Measurements from ENCODE around the gene UQCRQ. TPM values are rescaled to one million over a fixed set of nuclear protein-coding genes. Genes with fewer than 3 reads are reported as not detected.

The UQCRQ gene
- polyA plus RNA-seq = 100 to 1,000 TPM; 554 to 923 (median 597) TPM

DNA sequence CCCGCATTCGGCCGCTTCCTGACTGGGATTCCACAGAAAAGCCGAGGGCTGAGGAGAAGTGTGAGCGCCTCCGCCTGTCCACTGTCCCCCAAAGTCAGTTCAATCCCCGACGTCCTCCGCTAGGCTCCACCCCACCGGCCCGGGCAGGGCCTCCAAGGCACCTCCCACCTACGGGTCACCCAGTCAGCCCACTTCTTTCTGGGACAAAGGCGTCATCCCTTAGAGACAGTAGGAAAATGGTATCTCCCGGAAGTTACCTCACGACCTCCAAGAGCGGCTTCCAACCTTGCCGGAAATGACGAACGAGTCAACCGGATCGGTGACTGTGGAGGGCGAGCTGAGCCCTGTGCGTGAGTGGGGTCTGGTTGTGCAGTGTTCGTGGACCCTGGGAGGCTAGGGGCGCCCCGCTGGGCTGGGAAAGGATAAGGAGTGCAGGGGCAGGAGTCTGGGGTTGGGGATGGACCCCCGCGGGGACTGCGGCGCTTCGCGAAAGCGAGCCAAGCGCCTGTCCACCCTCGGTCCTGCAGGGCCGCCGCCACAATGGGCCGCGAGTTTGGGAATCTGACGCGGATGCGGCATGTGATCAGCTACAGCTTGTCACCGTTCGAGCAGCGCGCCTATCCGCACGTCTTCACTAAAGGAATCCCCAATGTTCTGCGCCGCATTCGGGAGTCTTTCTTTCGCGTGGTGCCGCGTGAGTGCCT is at the start of gene UQCRQ, which contains the start of gene GDF9:
Gene UQCRQ, plus strand, starts transcription at position 301 of the 704 bp plus-strand sequence. Its CDS starts 240 bp downstream, at position 541.
Gene GDF9, minus strand, starts transcription at position 128 of the 704 bp plus-strand sequence. CDS start 1,936 bp downstream, outside the sequence.
- Mint-ChIP-seq H3K27ac (peak within 1 kb of the TSS; percentile 99 to 100 (median 100)), H3K27me3 (ENCODE audit: low read depth in 3 of 3) (peaks cover 3 to 15% (median 13%) of the 10 kb centered on the region in 3 donors), H3K9me3 (no peaks in the 10 kb centered on the region), H3K36me3 (no peaks in the 10 kb centered on the region), H3K4me1 (peaks cover 23 to 36% of the 10 kb centered on the region in 2 donors), H3K4me3 (peak within 1 kb of the TSS; percentile 98 to 100 (median 99))
- peak; percentile 96 to 97 (median 97) for DNase-seq

DNA sequence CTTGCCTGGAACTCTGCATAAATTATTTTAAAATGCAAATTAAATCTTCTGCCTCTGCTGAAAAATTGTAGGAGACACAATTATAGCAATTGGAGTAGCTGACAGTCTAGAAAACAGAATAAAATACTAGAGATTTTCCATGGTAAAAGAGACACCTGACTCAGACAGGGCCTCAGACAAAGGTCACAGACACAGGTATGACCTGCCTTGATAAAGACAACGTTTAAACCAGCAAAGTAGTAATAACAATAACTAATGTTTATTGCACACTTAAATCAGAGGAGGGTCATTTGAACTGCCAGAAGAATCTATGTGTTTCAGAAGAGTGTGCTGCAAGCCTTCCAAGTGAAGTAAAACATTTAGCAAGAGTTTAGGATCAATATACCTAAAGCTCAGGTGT is 49.4 kb upstream of the UQCRQ start:
- no peak overlapping the region for H3K4me3 Mint-ChIP-seq
- H3K36me3 Mint-ChIP-seq = peaks cover 0 to 4% (median 0%) of the 10 kb centered on the region in 3 donors
- H3K4me1 Mint-ChIP-seq = peaks cover 7 to 17% of the 10 kb centered on the region in 2 donors
- no peak overlapping the region for H3K27ac Mint-ChIP-seq
- no peak for DNase-seq
- peaks cover 15 to 32% (median 16%) of the 10 kb centered on the region in 3 donors for H3K27me3 Mint-ChIP-seq (ENCODE audit: low read depth in 3 of 3)
- peaks cover 0 to 3% (median 0%) of the 10 kb centered on the region in 6 donors for H3K9me3 Mint-ChIP-seq

DNA sequence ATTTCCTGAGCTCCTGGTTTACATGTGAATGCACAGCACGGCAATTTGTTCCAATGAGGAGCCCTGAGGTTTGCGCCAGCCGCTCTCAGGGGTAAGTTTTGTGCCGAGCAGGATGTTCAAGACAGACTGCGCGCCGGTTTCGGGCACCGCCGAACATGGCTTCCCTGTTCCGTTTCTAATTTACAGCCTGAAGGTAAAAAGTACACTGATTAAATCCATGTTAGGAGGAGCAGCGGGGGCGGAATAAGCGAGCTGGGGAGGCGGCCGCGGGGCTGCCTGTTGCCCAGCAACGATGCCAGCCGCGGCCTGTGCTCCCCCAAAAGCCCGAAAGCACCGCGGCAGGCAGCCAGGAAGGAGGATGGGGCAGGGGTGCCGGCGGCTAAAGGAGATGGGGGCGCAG is 47.0 kb upstream of the UQCRQ start:
- peaks cover 0 to 3% (median 0%) of the 10 kb centered on the region in 6 donors for H3K9me3 Mint-ChIP-seq

DNA sequence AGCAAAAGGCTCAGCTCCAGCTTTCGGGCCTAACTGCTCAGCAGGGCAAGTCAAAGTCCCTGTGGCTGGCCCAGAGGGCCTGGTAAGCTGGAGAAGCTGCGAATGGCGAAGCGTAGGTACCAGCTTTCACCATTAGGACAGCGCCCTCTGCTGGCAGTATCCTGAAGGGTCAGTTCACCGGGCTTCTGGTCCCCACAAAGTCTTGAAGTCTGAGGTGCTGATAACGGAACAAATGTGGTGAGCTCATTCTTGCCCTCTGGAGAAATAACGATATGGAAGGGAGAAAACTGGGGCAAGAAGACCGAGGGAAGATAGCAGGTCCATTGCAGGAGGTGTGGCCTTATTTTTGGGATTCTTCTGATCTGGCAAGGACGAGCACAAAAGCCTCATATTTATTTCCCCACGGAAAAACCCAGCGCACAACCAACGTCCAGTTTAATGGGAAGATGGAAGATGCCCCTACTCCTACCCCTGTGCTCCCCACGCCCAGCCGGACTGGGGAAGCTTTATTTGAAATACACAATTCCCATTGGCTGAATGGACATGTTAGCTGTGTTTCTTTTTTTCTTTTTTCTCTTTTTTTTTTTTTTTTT is 46.2 kb upstream of the UQCRQ start:
- H3K27ac Mint-ChIP-seq = no peak overlapping the region

More for the DNA sequence above, 47.0 kb upstream of the UQCRQ start:
- peaks cover 0 to 9% of the 10 kb centered on the region in 2 donors for H3K4me1 Mint-ChIP-seq
- H3K27ac Mint-ChIP-seq = peak overlapping the region in 1 of 6 donors; percentile 34
- peaks cover 0 to 4% (median 0%) of the 10 kb centered on the region in 3 donors for H3K36me3 Mint-ChIP-seq
- peaks cover 5 to 30% (median 17%) of the 10 kb centered on the region in 3 donors for H3K27me3 Mint-ChIP-seq (ENCODE audit: low read depth in 3 of 3)
- no peak for DNase-seq
- H3K4me3 Mint-ChIP-seq = peak overlapping the region in 1 of 5 donors; percentile 72

DNA sequence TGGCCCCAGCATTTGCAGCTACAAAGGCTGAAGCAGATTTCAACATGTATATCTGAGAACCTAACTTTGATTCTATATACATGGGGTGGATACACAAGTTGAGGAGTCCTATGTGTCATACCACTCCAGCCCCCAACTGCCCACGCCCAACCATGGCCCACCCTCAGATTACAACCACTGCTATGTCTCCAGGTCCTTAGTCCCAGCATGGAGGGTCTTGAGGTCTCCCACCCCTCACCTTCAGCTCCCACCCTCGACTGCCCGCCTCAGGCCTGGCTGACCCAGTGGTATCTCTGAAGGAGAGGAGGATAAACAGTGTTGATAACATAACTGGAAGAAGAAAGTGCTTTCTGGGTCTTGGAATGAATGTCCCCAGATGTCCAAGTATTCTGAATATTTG is 45.1 kb upstream of the UQCRQ start:
- Mint-ChIP-seq H3K27ac (no peak overlapping the region), H3K27me3 (ENCODE audit: low read depth in 3 of 3) (peaks cover 9 to 22% (median 17%) of the 10 kb centered on the region in 3 donors)
- DNase-seq = no peak

More for the DNA sequence above, 46.2 kb upstream of the UQCRQ start:
- peak; percentile 66 to 79 (median 75) for DNase-seq
- Mint-ChIP-seq H3K9me3 (peaks cover 0 to under 1% (median 0%) of the 10 kb centered on the region in 6 donors), H3K4me1 (peaks cover 0 to 9% of the 10 kb centered on the region in 2 donors), H3K4me3 (peak overlapping the region in 1 of 5 donors; percentile 1), H3K36me3 (peaks cover 0 to 4% (median 0%) of the 10 kb centered on the region in 3 donors), H3K27me3 (ENCODE audit: low read depth in 3 of 3) (peaks cover 9 to 28% (median 21%) of the 10 kb centered on the region in 3 donors)

DNA sequence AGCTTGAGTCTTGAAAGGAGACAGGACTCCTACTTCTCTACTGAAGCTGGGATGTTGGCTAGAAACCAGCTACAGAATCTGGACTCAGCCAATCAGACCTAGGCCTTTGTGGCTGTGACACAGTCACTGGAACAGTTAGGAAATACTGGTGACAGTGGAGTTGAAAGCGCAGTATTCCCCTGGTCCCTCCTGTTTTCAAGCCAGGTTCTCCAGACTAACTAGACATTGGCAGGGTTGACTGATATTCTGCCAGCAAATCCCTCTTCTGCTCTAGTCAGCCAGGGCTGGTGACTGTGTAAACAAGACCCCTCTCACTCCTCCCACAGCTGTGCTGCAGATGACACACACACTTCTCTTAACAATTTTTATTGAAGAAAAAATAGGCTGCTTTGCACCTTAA is 44.7 kb upstream of the UQCRQ start:
- peaks cover 0 to 4% (median 0%) of the 10 kb centered on the region in 3 donors for H3K36me3 Mint-ChIP-seq
- H3K27me3 Mint-ChIP-seq (ENCODE audit: low read depth in 3 of 3) = peaks cover 11 to 20% (median 18%) of the 10 kb centered on the region in 3 donors
- DNase-seq = no peak
- no peaks in the 10 kb centered on the region for H3K9me3 Mint-ChIP-seq
- no peak overlapping the region for H3K27ac Mint-ChIP-seq
- no peak overlapping the region for H3K4me3 Mint-ChIP-seq
- H3K4me1 Mint-ChIP-seq = peaks cover 0 to 10% of the 10 kb centered on the region in 2 donors

More for the DNA sequence above, 45.1 kb upstream of the UQCRQ start:
- H3K9me3 Mint-ChIP-seq = no peaks in the 10 kb centered on the region
- H3K4me1 Mint-ChIP-seq = peaks cover 0 to 10% of the 10 kb centered on the region in 2 donors
- no peak overlapping the region for H3K4me3 Mint-ChIP-seq
- peaks cover 0 to 4% (median 0%) of the 10 kb centered on the region in 3 donors for H3K36me3 Mint-ChIP-seq

DNA sequence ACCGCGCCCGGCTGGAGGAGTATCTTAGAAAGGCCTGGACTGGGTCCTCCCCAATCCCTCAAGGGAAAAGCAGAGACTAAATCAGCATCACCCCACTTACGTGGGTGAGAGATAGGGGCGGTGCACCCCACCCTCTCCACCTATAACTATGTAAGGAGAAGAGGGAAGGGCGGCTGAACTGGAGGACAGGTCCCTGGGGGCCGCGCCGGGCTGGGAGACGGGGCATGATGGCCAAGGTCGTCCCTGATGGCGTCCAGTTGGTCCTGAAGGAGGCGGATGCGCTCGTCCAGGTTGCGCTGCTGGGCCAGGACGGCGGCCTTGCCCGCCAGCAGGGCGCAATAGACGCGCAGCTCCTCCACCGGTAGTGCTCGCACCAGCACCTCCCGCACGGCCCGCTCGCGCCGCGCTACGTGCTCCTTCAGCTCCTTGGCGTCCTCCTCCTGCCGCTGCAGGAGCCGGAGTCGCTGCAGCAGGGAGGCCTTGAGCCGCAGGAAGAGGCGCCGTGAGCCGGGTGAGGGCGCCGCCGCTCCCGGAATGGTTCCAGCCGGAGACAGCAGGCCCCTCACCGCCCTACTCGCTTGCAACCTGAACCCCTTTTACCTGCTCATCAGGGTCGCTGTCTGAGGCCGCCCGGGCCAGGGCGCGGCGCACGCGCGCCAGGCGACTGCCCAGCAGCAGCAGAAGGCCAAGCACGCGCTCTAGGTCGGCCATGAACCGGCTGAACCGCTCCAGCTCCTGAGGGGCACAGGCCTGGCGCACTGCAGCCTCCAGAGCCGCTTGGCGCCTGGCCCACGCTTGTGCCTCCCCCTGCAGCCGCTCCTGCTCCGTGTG is 43.6 kb upstream of the UQCRQ start:
- peaks cover 0 to 10% of the 10 kb centered on the region in 2 donors for H3K4me1 Mint-ChIP-seq
- no peak overlapping the region for H3K4me3 Mint-ChIP-seq
- no peak overlapping the region for H3K27ac Mint-ChIP-seq
- H3K27me3 Mint-ChIP-seq (ENCODE audit: low read depth in 3 of 3) = peaks cover 17 to 20% (median 19%) of the 10 kb centered on the region in 3 donors
- H3K36me3 Mint-ChIP-seq = peaks cover 0 to 4% (median 0%) of the 10 kb centered on the region in 3 donors
- DNase-seq = no peak
- H3K9me3 Mint-ChIP-seq = no peaks in the 10 kb centered on the region

DNA sequence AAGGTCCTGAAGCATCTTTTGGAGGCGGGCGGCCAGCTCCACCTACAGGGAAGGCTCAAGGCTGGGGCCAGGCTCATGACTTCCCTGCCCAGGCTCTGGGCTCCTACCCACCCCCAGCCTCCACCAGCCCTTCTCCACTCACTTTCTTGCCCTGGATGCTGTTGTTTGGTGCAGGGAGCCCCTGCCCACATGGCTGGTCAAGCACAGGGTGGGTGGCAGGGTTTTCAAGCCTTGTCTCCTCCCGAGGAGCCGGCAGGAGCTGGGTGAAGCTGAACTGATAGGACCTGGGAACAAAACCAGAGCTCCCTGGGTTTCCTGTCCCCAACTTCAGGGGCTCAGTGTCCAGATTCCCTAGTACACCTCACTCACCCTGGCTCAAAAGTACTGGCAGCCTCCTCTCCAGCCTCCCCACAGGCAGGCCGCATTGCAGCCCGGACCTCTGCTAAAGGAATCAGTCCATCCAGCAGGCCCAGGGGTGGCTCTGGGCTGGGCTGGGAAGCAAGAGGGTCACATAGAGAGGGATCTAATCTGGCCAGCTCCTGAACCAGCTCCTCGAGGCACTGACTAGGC is 42.9 kb upstream of the UQCRQ start:
- Mint-ChIP-seq H3K27ac (no peak overlapping the region), H3K4me1 (peaks cover 0 to 10% of the 10 kb centered on the region in 2 donors), H3K9me3 (no peaks in the 10 kb centered on the region), H3K36me3 (peaks cover 0 to 4% (median 0%) of the 10 kb centered on the region in 3 donors), H3K4me3 (no peak overlapping the region), H3K27me3 (ENCODE audit: low read depth in 3 of 3) (peaks cover 17 to 20% (median 19%) of the 10 kb centered on the region in 3 donors)
- DNase-seq = no peak

DNA sequence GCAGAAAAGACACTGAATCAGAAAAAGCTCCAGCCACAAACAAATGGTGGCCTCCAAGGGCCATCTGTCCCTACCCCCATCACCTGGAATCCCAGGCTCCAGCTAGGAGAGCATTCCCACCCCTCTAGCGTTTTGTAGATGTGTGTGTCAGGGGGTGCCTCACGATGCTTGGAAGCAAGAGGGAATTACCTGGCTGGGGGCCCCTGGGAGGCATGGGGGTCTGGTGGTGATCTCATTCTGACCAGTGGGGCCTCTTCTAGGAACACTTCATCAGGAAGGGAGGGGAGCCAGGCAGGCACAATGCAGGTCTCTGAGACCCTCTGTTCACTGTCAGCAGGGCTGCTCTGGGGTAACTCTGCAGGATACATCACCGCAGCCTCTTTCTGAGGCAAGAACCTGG is 42.0 kb upstream of the UQCRQ start:
- H3K9me3 Mint-ChIP-seq = no peaks in the 10 kb centered on the region
- DNase-seq = no peak
- peaks cover 0 to 3% (median under 1%) of the 10 kb centered on the region in 3 donors for H3K36me3 Mint-ChIP-seq
- peaks cover 14 to 22% (median 15%) of the 10 kb centered on the region in 3 donors for H3K27me3 Mint-ChIP-seq (ENCODE audit: low read depth in 3 of 3)
- H3K27ac Mint-ChIP-seq = no peak overlapping the region
- peaks cover 5 to 11% of the 10 kb centered on the region in 2 donors for H3K4me1 Mint-ChIP-seq
- peak overlapping the region in 2 of 5 donors; percentile 30 to 41 for H3K4me3 Mint-ChIP-seq

DNA sequence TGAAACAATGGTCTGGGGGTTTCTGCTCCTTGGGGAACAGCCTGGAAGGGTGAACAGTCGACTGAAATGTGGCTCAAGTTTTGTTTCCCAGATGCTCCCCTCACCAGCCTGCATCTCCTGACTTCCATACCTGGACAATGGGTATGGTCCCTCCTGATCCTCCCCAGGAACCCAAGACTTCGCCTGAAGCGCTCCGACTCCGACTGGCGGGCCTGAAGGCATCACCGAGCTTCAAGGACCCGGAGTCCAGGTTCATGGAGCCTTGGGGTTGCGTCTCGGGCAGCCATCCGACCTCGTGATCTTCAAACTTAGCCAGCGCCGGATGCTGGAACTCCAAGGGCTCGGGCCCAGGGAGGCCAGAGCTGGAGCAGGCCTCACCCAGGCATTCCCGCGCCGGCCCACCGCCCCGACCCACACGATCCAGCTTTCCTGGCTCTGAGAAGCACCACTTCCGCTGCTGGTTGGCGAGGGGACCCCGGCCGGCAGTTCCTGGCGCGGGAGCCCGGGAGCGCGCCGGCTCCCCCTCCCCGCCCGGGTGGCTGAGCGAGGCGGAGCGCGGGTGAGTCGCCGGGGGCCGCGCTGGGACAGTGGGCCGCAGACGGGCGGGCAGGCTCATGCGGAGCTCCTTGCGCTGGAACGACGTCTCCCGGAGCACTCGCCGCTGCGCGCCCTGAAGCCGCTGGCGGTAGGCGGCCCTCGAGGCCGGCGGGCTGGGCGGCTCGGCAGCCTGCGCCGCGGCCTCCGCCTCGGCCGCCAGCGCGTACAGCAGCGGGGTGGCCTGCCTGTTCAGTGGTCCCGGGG is 41.2 kb upstream of the UQCRQ start:
- no peak for DNase-seq
- H3K27ac Mint-ChIP-seq = no peak overlapping the region
- peaks cover 13 to 22% (median 15%) of the 10 kb centered on the region in 3 donors for H3K27me3 Mint-ChIP-seq (ENCODE audit: low read depth in 3 of 3)
- peaks cover 10 to 11% of the 10 kb centered on the region in 2 donors for H3K4me1 Mint-ChIP-seq
- peaks cover 0 to 3% (median 0%) of the 10 kb centered on the region in 3 donors for H3K36me3 Mint-ChIP-seq
- no peaks in the 10 kb centered on the region for H3K9me3 Mint-ChIP-seq
- H3K4me3 Mint-ChIP-seq = peak overlapping the region in 2 of 5 donors; percentile 12 to 30

DNA sequence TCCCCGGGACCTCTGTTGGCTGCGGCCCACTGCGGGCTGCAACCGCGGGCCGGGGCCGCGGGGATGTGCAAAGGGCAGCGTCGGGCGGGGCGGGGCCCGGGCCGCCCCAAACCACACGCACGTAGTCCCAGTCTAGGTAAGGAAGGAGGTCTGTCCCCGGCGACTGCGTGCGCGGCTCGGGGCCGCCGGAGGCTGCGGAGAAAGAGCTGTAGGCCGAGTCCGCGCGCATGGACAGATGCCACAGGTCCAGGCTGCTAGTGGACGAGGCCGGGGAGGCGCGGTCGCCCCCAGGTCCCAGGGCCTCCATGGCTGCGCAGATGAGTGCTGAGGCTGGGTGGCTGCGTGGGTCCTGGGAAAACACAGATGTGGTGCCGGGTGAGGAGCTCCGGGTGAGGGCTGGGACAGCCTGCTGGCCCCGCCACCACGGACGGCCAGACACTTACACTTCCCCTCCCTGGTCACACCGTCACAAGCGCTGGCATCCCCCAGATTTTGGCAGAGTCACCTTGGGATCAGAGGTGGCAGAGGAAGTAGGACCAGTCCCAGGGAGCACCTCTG is 40.5 kb upstream of the UQCRQ start:
- Mint-ChIP-seq H3K9me3 (no peaks in the 10 kb centered on the region), H3K4me3 (no peak overlapping the region), H3K36me3 (peaks cover 0 to 3% (median 0%) of the 10 kb centered on the region in 3 donors), H3K4me1 (peaks cover 10 to 11% of the 10 kb centered on the region in 2 donors), H3K27ac (no peak overlapping the region), H3K27me3 (ENCODE audit: low read depth in 3 of 3) (peaks cover 12 to 22% (median 13%) of the 10 kb centered on the region in 3 donors)
- DNase-seq = no peak

All from immature natural killer cell (primary cell).